CD4-positive, alpha-beta T cell treated with Interferon alpha-2 for 1 hour (primary cell): ENCODE data around the gene HHAT.
"Not testable (repeated sequence)": the region's sequence is repeated elsewhere in the genome, so short reads cannot be mapped to it uniquely, and the experiment has no call there.

Experiments
- DNase-seq, 2 donors: peaks; one replicate each; pipeline ENCODE4 v3.0.0-alpha.2; 2020 to 2022

HHAT gene

DNA sequence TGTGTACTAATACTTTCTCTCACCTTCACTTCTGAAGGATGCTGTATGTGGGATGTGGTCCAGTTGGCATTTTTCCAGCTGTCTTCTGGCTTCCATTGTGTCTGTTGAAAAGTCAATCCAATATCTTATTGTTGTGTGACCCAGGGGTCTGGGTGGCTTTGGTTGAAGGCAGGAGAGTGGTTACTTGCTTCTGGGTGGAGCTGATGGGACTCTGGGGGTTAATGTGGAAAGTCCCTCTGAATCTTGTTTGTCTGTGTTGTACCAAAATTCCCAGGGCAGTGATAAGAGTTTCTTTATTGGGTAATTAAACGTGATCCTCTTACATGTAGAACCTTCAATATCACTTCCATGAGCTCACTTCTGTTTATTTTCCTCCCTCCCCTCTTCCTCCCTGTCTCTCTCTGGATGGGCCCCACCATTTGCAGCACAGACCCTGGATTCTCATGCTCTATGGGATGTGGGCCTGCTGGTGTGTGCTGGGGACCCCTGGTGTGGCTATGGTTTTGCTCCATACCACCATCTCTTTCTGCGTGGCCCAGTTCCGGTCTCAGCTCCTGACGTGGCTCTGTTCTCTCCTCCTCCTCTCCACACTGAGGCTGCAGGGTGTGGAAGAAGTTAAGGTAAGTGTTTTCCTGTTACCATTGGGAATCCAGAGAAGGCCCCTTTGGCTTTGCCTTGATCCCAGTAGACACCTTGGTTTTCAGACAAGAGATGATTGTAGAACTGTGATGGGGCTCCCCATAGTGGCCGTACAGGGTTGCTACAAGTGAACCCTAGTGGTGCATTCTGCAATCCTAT, 71.5 kb downstream of the HHAT start:
- DNase-seq = peak; percentile 12 to 53

DNA sequence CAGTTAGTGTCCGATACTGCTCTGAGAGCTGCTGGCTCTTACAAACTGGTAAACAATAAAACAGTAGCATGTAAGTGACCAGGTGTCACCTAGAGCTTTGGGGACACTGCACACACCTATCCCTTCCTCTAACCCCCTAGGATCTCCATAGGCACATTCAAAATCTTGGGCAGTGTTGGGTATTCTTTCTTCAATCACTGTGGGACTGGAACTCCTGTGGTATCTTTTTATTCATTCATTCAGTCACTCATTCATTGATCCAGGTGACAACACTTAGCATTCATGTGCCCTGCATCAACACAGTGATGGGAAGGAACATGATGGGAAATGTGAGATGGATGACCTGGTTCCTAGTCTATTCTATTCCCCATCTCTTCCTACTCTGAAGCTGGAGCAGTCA, 73.9 kb downstream of the HHAT start:
- no peak for DNase-seq

DNA sequence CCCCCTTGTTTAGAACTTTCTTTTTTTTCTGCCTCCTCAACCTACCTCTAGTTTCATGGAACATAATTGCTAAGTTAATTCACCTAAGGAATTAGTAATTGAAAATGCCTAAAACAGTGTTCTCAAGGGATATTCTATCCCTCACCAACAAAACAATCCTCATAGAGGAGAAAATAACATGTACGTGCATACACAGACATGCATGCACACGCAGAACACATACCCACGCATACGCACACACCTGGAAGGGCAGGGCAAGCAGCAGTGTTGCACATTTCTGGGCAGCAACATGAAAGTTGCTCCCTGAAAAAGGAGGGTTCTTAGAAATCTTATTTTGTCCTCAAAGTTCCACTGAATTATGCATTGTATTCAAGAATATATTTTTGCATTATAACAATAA, 76.6 kb downstream of the HHAT start:
- DNase-seq = no peak

DNA sequence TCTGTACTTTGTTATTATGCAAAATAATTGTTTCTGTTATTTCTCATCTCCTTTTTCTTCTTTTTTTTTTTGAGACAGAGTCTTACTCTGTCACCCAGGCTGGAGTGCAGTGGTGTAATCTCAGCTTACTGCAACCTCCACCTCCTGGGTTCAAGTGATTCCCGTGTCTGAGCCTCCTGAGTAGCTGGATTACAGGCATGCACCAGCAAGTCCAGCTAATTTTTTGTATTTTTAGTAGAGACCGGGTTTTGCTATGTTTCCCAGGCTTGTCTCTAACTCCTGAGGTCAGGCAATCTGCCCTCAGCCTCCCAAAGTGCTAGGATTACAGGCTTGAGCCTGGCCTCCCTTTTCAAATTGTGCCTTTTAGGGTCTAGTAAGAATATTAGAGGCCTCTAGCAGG, 77.6 kb downstream of the HHAT start:
- not testable (repeated sequence) for DNase-seq

DNA sequence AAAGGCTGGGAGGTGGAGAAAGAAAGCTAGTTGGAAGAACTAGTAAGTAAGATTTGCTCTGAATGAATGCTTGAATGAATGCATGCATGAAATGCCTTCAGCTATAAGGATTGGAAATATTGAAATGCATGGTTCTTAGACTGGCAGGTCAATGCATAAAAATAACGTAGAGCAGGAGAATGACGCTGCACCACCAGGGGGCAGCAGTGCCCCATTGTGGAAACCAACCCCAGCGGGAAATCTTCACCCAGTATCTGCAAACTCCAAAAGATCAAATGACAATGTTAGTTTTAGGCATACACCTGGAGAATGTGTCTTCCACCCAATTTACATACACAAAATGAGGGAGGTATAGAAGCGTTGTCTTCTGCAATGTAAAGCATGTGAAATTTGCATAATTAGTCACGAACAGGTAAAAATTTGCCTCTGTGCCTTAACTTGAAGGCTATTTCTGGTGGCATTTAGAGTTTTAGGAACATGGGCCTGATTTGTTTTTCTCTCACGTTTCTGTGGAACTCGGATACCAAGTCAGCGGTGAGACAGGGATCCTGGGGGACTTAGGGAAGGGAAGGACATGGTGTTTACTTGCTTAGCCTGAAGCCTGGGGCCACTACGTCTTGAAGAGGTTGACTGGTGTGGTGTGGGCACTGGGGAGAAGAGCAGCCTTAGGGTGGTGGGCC, 78.6 kb downstream of the HHAT start:
- DNase-seq = peak; percentile 53 to 67

DNA sequence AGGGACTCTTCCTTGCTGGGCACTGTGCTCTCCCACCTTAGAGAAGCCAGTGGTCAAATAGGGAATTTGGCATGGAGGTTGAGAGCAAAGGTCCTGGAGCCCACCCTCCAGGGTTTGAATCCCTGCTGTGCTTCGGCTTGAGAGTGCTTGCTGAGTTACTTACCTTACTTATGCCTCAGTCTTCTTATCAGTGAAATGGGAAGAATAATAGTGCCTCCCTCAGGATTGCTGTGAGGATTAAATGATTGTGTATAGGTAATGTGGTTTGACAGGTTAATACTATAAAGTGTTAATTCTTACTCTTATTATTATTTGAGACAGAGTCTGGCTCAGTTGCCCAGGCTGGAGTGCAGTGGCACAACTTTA, 79.2 kb downstream of the HHAT start:
- no peak for DNase-seq

DNA sequence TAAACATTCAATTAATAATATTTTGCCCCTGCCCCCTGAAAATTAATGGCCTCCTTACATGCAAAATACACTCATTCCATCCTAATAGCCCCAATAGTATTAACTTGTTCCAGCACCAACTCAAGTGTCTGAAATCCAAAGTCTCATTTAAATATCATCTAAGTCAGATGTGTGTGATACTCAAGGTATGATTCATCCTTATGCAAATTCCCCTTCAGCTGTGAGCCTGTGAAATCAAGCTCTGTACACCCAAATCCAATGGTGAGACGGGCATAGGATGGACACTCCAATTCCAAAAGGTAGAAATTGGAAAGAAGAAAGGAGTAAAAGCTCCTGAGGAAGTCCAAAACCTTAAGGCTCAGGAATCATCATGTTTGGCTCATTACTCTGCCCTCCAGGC, 83.5 kb downstream of the HHAT start:
- DNase-seq = no peak

DNA sequence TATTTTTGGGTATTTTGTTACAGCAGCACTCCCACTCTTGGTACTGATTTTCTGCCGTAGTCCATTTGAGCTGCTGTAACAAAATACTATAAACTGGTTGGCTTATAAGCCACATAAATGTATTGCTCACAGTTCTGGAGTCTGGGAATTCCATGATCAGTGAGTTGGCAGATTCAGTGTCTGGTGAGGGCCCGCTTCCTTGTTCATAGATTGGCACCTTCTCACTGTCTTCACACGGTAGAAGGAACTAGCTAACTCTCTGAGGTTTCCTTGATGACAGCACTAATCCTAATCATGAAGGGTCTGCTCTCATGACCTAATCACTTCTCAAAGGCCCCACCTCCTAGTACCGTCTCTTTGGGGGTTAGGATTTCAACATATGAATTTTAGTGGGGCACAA, 85.2 kb downstream of the HHAT start:
- no peak for DNase-seq

DNA sequence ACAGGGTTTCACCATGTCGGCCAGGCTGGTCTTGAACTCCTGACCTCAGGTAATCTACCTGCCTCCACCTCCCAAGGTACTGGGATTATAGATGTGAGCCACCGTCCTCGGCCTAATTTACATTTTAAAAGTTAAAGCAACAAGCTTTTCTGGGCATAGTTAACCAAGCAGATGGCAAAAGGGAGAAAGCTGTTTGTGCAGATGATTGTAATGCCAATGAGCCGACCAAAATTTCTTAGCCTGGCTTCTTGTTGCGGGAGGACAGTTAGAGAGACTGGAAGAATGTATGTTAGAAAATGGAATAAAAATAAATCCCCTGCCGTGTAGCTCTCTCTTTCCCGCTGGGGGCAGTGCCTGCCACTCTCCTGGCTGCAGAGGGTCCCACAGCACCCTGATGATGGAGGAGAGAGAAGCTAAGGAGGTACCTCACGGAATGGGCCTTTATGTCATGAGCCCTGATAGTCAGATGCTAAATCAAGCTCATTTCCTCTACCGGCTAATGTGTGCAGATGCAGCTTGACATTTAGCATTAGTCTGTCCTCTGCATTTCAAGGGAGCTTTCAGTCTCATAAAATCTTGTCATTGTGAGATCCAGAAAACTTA, 87.2 kb downstream of the HHAT start:
- no peak for DNase-seq

DNA sequence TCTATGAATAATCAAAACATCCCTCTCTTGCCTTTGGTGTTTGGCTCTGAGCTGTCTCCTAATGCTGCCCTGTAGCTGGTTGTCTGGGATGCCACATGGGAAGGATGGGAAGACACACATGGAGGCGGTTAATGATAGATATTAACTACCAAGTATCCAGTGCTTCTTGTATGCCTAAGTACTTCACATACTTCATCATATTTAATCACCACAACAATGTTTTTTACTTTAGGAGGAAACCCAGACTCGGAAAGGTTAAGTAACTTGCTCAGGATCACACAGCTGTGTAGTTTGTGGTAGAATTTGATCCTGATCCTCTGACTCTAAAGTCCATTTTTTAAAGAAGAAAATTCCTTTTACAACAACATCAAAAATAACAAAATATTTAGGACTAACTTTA, 88.0 kb downstream of the HHAT start:
- DNase-seq = no peak

DNA sequence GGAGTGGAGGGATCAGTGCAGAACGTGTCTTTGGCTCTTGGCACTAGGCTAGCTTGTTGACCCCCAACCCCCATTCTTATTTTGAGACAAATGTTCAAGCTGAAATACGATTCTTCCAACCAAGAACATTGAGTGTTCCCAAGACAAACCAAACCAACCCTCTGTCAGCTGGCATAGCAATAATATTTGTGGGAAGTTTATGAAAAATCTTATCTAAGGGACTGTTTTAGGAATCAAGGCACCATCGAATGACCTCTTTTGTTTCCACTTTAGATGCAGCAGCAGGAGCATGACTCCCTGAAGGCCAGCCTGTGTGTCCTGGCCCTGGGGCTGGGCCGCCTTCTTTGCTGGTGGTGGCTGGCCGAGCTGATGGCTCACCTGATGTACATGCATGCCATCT, 89.2 kb downstream of the HHAT start:
- DNase-seq = no peak

DNA sequence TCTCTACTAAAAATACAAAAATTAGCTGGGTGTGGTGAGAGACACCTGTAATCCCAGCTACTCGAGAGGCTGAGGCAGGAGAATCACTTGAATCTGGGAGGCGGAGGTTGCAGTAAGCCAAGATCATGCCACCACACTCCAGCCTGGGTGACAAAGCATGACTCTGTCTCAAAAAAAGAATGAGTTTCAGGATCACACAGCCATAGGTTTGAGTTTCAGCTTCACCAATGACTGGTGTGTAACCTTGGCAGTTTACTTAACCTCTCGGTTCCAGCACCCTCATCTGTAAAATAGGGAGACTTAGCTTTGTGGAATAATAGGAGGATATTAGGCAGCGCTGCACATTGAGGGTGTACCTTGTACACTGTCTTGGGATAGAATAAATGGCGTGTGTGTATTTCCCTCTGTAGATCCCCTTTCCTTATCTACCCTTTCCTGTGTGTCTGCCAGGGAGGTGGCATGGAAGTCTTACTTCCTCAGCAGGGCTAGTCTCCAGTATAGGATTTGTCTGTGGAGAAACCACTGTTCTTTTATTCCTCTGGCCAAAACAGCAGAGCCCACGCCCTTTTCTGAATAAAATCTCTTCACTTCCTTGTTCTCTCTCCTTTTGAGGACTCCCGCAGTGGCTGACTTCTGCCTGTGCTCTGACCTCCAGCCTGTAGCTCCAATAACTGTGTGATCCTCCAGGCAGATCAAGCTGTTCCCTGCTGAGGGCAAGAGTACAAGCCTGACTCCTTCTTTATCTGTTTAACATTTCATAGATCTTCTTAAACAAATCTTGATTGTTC, 90.4 kb downstream of the HHAT start:
- no peak for DNase-seq

DNA sequence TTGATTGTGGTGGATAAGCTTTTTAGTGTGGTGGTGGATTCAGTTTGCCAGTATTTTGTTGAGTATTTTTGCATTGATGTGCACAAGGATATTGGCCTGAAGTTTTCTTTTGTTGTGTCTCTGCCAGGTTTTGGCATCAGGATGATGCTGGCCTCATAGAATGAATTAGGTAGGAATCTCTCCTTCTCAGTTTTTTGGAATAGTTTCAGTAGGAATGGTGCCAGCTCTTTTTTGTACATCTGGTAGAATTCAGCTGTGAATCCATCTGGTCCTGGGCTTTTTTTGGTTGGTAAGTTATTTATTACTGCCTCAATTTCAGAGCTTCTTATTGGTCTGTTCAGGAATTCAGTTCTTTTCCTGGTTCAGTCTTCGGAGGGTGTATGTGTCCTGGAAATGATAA, 98.0 kb downstream of the HHAT start:
- DNase-seq = not testable (repeated sequence)

DNA sequence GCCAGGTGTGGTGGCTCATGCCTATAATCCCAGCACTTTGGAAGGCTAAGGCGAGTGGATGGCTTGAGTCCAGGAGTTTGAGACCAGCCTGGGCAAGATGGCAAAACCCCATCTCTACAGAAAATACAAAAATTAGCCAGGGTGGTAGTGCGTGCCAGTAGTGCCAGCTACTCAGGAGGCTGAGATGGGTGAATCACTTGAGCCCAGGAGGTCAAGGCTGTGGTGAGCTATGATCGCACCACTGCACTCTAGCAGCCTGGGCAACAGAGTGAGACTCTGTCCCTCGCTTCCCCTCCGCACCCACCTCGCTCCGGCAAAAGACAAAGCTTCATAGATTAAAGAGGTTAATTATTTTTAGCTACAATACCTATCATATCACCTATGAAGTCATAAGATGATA, 100.0 kb downstream of the HHAT start:
- no peak for DNase-seq

DNA sequence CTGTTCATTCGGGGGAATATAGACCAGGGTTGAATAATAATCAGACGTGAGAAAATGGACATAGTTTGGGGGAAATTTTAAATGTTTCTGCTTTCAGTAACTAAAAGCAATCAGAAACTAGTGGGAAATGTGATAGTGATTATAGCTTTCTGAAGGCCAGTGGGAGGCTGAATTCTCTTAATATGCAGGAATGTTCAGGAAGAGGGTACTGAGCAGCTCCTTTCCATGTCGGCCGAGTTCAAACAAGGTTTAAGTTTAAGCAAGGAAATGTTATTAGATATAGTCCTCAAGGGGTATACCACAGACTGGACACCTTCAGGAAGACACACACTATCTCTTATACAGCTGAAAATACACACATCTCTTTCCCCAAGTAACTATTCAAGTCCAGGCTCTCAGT, 105.5 kb downstream of the HHAT start:
- DNase-seq = no peak

DNA sequence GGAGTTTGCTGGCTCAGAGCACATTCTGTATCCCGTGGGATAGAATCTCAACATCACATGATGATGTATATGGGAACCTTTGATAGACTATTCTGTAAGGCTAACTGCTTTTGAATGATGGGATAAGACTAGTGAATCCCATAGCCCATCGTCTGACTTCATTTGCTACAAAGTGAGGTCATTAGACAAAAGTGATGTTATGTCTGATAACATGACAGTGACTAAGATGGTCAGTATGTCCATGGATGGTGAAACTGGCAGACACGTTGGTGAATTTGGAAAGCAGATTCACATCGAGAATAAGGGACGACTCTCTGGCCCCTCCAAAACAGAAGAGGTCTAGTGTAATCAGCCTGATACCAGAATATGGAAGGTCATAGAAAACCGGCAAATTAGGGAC, 108.4 kb downstream of the HHAT start:
- DNase-seq = no peak

DNA sequence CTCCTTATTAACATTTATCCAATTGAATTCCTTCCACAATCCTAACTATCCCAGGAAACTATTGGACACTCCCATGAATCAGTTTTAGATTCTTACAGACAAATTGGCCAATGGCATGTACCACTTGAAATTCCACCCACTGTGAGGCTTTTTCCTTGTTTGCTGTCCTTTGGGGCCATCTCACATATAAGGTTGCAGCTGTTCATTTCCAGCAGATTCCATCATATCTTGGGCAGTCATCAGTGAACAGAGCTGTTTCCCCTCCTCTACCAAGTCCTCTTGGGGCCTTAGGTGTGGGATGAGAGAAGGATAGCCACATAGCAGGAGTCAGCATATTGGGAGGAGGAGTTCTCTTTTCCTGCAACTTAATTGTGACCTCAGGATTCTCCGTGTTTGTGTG, 109.1 kb downstream of the HHAT start:
- DNase-seq = no peak

DNA sequence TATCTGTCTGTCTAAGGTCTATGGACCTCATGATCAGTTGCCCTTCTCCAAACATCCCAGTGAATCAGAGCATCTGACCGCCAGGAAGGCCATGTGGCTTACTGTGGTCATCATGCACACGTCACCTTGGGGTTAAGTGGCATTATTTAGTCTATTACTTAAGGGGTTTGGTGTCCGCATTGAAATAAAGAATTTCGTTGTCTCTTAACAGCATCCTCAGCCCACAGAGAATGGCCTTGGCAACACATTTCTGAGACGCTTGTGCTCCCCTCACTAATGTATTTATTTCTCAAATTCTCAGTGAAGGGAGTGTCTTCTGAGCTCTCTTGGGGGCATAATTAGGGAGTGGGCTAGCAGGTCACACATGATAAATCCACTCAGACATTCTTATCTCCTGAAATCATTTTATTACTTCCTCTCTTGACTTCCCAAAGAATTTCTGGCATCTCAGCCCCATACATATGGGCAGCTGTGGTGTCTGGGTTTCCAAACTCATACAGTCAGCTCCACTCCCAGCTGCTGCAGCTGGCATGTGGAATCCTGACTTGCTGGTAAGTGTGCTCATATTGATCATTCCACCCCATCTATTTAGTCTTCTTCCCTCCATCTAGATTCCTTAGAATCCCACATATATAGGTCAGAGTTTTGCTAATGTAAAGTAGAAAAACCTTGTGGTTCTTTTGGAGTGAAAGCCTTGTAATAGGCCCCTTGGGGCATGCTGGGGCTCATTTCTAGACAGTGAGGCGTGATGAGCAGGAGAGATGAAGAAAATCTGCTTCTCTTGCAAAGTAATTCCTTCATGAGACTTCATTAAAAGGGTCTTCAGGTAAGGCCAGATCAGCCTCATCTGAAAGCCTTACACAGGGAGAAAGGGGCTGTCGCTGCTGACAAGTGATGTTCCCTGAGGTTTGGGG, 110.5 kb downstream of the HHAT start:
- no peak for DNase-seq

DNA sequence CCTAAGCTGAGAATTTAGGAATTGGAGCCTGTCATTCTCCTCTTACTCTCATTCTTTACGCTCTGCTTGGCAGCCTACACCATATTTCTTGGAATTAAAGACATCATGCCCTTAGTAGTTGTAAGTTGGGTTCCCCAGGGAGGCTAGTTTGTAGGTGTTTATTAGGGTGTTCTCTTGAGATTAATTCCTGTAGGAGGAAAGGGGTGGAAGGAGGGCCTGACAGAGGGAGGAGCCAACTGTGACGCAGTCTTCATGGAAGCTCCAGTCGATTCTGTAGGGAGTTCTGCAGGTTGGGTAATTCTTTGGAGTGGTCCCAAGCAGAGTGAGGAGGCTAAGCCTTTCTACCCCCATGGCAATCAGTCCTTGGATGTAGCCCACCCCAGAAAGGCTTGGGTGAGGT, 111.4 kb downstream of the HHAT start:
- no peak for DNase-seq

DNA sequence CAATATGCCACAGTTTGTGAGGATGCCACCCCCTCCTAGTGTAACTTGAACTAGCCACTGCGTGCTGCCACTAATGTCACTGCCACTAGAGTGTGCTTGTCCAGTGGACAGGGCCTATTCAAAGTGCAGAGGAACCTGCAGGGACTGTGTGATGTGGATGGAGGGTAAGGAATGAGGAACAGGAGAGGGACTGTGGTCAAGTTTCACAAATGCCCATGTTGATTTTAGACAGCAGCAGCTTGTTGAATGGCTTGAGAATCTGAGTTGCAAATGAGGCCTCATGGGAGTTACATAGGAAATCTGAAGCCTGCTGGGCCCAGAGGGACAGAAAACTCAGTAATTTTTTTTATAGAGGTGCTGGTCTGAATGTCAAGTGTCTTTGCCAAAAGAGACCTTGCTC, 112.3 kb downstream of the HHAT start:
- no peak for DNase-seq

DNA sequence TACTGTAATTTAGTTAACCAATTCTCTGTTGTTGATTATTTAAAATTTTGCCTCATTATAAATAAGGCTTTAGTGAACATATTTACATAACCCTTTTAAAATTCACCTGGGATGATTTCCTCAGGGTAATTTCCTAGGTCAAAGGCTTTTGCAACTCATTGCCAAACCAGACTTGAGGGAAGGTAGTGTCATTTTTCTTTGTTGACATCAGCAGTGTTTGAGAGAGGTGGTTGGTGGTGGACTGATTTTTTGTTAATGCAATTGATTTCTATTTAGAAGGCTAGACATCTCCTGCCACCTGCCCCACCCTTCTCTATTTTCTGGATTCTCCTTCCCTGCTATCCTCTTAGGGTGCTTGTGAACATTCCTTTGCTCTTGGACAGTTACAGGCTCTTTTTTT, 116.8 kb downstream of the HHAT start:
- DNase-seq = no peak

DNA sequence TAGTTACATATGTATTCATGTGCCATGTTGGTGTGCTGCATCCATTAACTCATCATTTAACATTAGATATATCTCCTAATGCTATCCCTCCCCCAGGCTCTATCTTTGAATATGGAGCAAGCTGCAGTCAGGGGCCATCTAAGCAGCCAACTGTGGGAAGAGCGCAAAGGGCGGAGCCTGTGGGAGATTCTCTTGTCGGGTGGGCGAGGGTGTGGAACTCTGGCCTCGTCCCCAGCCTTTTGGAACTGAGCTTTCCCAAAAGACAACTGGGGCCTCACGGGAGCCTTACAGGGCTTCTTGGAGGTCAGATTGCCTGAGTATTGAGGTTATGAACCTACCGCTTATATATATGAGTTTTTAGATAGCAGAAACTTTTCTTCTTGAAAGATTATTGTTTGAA, 117.2 kb downstream of the HHAT start:
- DNase-seq = no peak

DNA sequence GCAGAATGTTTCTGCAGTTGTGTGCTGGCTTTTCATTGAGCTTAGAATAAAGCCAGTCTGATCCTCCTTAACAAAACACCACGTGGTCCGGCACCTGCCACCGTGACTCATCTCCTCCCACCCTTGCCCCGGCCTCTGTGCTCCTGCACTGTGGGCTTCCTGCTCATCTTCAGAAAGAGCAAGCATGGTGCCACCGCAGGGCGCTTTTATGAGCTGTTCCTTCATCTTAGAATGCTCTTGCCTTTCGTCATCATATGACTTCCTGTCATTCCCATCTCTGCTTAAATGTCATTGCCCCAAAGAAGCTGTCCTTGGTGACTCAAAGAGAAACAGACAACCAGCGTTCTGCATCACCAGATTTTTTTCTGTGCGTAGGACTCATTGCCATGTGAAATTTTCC, 117.8 kb downstream of the HHAT start:
- peak; percentile 12 to 64 for DNase-seq
